Neural crest cell (in vitro differentiated cells): Measurements from ENCODE around the gene CBX5. TPM values are rescaled to one million over a fixed set of nuclear protein-coding genes. Genes with fewer than 3 reads are reported as not detected.
"Not testable (repeated sequence)": the region's sequence is repeated elsewhere in the genome, so short reads cannot be mapped to it uniquely, and the experiment has no call there.

ENCODE experiments used
- DNase-seq: peaks from one replicate; pipeline ENCODE4 v3.0.0; 2021; ENCODE audit warnings: low read depth, mixed read lengths, low spot score
- H3K27ac Mint-ChIP-seq: one replicate; pipeline ENCODE4 v1.8.0; 2021; ENCODE audit warnings: mild to moderate bottlenecking, mixed read lengths; ENCODE audit not compliant: unreplicated experiment
- H3K27me3 Mint-ChIP-seq: 2 replicates; pipeline ENCODE4 v1.8.0; 2021; ENCODE audit warnings: low read depth, mild to moderate bottlenecking, mixed read lengths
- H3K36me3 Mint-ChIP-seq: 2 replicates; pipeline ENCODE4 v1.8.0; 2021; ENCODE audit warnings: low read depth, mild to moderate bottlenecking, mixed read lengths
- H3K4me1 Mint-ChIP-seq: 2 replicates; pipeline ENCODE4 v1.8.0; 2021; ENCODE audit warnings: mixed read lengths
- H3K4me3 Mint-ChIP-seq: one replicate; pipeline ENCODE4 v1.8.0; 2021; ENCODE audit warnings: mild to moderate bottlenecking, mixed read lengths
- H3K9me3 Mint-ChIP-seq: 2 replicates; pipeline ENCODE4 v1.8.0; 2021; ENCODE audit warnings: mixed read lengths
- total RNA-seq: library from RNA; stranded (reverse); gene quantifications from 2 replicates; pipeline ENCODE4 v1.2.1, GENCODE V29; 2021
- TF ChIP-seq, protein P1 (sequence below): fragments of 200-600 bp; sonication (generic); conservative IDR thresholded peaks from 2 replicates; pipeline ENCODE4 v1.5.0; 2021; ENCODE audit warnings: antibody characterized with exemption, mild to moderate bottlenecking

Gene CBX5
- total RNA-seq, 1 donor from 2014 or later, result 369 TPM

DNA sequence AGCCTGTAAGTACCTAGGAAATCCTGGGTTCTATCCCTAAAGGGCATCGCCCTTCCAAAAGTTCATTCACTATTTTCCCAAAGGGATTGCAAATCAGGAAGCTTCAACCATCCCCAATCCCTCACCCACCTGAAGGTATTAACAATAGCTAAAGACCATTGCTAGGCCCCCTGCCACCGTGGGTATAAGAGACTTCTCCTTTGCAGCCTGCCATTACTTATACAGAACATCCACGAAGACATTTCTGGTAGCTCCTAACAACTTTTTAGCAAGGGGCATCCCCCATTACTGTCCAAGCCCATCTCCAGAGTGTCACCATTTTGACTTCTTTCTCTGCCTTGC is 90.8 kb downstream of the CBX5 start:
- TF ChIP-seq, protein P1, sequence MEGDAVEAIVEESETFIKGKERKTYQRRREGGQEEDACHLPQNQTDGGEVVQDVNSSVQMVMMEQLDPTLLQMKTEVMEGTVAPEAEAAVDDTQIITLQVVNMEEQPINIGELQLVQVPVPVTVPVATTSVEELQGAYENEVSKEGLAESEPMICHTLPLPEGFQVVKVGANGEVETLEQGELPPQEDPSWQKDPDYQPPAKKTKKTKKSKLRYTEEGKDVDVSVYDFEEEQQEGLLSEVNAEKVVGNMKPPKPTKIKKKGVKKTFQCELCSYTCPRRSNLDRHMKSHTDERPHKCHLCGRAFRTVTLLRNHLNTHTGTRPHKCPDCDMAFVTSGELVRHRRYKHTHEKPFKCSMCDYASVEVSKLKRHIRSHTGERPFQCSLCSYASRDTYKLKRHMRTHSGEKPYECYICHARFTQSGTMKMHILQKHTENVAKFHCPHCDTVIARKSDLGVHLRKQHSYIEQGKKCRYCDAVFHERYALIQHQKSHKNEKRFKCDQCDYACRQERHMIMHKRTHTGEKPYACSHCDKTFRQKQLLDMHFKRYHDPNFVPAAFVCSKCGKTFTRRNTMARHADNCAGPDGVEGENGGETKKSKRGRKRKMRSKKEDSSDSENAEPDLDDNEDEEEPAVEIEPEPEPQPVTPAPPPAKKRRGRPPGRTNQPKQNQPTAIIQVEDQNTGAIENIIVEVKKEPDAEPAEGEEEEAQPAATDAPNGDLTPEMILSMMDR, result no peak
- H3K36me3 Mint-ChIP-seq, result peaks cover 3% of the 10 kb centered on the region
- DNase-seq, result no peak
- no peak overlapping the region for H3K27ac Mint-ChIP-seq
- H3K4me1 Mint-ChIP-seq, result peaks cover 23% of the 10 kb centered on the region
- peaks cover 53% of the 10 kb centered on the region for H3K27me3 Mint-ChIP-seq
- peak overlapping the region; percentile 95 for H3K4me3 Mint-ChIP-seq
- H3K9me3 Mint-ChIP-seq, result no peaks in the 10 kb centered on the region

GRCh38 chr12:54187075-54187474 is 92.8 kb downstream of the CBX5 start:
- Mint-ChIP-seq H3K36me3 (peaks cover 3% of the 10 kb centered on the region), H3K4me1 (peaks cover 23% of the 10 kb centered on the region), H3K9me3 (no peaks in the 10 kb centered on the region), H3K4me3 (peak overlapping the region; percentile 83), H3K27ac (no peak overlapping the region), H3K27me3 (peaks cover 32% of the 10 kb centered on the region)
- TF ChIP-seq, protein P1, result no peak
- no peak for DNase-seq

- peaks cover 15% of the 10 kb centered on the region for H3K4me1 Mint-ChIP-seq
- no peak for DNase-seq
- no peaks in the 10 kb centered on the region for H3K9me3 Mint-ChIP-seq
- H3K36me3 Mint-ChIP-seq, result peaks cover 6% of the 10 kb centered on the region
- TF ChIP-seq, protein P1, result no peak
- H3K4me3 Mint-ChIP-seq, result peak overlapping the region; percentile 39
- peaks cover 21% of the 10 kb centered on the region for H3K27me3 Mint-ChIP-seq
- no peak overlapping the region for H3K27ac Mint-ChIP-seq
Observed at GRCh38 chr12:54185919-54186318, 94.0 kb downstream of the CBX5 start.

DNA sequence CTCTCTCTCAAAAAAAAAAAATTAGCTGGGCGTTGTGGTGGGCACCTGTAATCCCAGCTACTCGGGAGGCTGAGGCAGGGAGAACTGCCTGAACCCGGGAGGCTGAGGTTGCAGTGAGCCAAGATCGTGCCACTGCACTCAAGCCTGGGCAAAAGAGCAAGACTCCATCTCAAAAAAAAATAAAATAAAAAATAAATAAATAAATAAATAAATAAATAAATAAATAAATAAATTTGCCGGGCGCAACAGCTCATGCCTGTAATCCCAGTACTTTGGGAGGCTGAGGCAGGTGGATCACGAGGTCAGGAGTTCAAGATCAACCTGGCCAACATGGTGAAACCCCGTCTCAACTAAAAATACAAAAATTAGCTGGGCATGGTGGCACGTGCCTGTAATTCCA is 94.6 kb downstream of the CBX5 start:
- Mint-ChIP-seq H3K4me1 (peaks cover 12% of the 10 kb centered on the region), H3K4me3 (peak overlapping the region; percentile 39), H3K27me3 (peaks cover 14% of the 10 kb centered on the region)
- H3K27ac Mint-ChIP-seq, H3K36me3 Mint-ChIP-seq, DNase-seq, H3K9me3 Mint-ChIP-seq: not testable (repeated sequence)

- Mint-ChIP-seq H3K9me3 (no peaks in the 10 kb centered on the region), H3K27ac (no peak overlapping the region), H3K4me3 (peak overlapping the region; percentile 77), H3K4me1 (peaks cover 12% of the 10 kb centered on the region), H3K36me3 (peaks cover 6% of the 10 kb centered on the region), H3K27me3 (peaks cover 14% of the 10 kb centered on the region)
- DNase-seq, result no peak
- TF ChIP-seq, protein P1, result no peak
Observed at GRCh38 chr12:54184024-54184805, 95.7 kb downstream of the CBX5 start.

DNA sequence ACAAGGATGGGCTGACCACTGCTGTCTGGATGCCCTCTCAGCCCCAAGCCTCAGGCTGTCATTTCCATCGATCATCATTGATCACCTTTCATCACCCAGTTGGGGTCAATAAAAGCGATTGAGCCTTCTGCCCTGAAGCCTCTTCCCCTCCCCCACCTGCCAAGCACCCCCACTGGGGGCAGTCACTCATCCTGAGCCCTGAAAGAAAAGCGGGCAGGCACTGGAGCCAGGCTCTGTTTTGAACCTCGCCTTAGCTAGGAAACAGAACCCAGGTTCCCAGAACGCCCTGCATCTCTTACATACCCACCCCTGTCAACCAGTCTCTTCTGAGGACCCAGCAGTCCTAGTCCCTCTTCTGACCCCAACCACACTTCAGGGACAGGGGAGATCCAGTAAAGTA is 96.9 kb downstream of the CBX5 start:
- H3K9me3 Mint-ChIP-seq, result no peaks in the 10 kb centered on the region
- peaks cover 6% of the 10 kb centered on the region for H3K4me1 Mint-ChIP-seq
- H3K27me3 Mint-ChIP-seq, result peaks cover 22% of the 10 kb centered on the region
- no peak overlapping the region for H3K4me3 Mint-ChIP-seq
- TF ChIP-seq, protein P1, result no peak
- peaks cover 6% of the 10 kb centered on the region for H3K36me3 Mint-ChIP-seq
- DNase-seq, result no peak
- H3K27ac Mint-ChIP-seq, result no peak overlapping the region
